HG03025 (cell line): ENCODE measurements around the gene SPATA33.
"Not testable (repeated sequence)": the region's sequence is repeated elsewhere in the genome, so short reads cannot be mapped to it uniquely, and the experiment has no call there.

Source experiments
- ATAC-seq: cut with Tn5 transposase; IDR thresholded peaks from one replicate; pipeline ENCODE4 v1.9.1; 2021; ENCODE audit warnings: mild to moderate bottlenecking, moderate library complexity; ENCODE audit not compliant: unreplicated experiment, low FRiP score

Gene SPATA33

GRCh38 chr16:89691231-89691985 is 33.8 kb downstream of the SPATA33 start:
- ATAC-seq, result no peak

DNA sequence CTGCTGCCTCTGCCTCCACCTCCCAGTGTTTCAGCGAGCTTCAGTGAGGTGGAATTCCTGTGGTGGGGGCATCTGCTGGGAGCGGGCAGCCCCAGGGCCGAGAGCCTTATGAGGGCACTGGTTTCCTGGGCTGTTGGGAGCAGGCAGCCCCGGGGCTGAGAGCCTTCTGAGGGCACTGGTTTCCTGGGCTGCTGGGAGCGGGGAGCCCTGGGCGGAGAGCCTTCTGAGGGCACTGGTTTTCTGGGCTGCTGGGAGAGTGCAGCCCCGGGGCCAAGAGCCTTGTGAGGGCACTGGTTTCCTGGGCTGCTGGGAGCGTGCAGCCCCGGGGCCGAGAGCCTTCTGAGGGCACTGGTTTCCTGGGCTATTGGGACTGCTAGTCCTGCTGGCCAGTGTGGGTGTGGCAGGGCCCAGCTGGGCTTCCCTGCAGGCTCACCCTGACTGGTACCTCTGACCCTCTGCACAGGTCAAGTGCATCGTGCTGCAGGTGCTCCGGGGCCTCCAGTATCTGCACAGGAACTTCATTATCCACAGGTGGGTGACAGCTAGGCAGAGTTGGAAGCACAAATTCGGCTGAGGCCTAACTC is 34.4 kb downstream of the SPATA33 start:
- no peak for ATAC-seq

GRCh38 chr16:89693289-89693731 is 35.7 kb downstream of the SPATA33 start:
- no peak for ATAC-seq

DNA sequence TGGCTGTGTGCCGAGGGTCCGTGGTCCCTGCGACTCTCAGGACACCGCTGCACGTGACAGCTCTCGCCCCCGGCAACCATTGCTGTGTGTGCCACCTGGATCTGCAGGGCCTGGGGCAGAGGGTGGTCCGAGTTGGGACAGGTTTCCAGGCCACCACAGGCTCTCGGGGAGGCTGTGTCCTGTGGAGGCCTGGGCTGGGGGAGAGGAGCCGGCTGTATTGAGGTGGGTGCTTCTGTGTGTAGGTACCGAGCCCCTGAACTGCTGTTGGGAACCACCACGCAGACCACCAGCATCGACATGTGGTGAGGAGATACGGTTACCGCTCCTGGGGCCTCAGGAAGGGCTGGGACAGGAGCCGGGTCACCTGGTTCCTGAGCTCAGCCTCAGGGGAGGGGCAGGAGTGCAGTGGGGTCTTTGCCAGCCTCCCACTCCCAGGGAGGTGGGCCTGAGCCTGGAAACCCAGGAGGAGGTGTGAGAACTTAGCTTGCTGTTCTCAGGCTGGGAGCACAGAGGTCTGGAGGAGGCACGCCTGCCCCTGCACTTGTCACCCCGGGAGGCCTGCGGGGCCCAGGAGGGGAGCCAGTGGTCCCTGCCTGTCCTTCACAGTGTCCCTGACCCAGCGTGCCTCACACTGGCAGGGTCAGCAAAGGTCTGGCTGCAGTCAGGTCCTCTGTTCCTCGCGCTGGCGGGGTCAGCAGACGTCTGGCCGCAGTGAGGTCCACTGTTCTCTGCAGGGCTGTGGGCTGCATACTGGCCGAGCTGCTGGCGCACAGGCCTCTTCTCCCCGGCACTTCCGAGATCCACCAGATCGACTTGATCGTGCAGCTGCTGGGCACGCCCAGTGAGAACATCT is 36.5 kb downstream of the SPATA33 start:
- ATAC-seq, result no peak

DNA sequence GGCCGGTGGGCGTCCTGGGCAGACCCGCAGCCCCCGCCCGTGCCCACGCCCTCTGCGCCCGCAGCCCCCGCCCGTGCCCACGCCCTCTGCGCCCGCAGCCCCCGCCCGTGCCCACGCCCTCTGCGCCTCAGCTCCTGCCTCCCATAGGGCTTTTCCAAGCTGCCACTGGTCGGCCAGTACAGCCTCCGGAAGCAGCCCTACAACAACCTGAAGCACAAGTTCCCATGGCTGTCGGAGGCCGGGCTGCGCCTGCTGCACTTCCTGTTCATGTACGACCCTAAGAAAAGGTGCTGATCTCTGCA is 37.1 kb downstream of the SPATA33 start:
- not testable (repeated sequence) for ATAC-seq

DNA sequence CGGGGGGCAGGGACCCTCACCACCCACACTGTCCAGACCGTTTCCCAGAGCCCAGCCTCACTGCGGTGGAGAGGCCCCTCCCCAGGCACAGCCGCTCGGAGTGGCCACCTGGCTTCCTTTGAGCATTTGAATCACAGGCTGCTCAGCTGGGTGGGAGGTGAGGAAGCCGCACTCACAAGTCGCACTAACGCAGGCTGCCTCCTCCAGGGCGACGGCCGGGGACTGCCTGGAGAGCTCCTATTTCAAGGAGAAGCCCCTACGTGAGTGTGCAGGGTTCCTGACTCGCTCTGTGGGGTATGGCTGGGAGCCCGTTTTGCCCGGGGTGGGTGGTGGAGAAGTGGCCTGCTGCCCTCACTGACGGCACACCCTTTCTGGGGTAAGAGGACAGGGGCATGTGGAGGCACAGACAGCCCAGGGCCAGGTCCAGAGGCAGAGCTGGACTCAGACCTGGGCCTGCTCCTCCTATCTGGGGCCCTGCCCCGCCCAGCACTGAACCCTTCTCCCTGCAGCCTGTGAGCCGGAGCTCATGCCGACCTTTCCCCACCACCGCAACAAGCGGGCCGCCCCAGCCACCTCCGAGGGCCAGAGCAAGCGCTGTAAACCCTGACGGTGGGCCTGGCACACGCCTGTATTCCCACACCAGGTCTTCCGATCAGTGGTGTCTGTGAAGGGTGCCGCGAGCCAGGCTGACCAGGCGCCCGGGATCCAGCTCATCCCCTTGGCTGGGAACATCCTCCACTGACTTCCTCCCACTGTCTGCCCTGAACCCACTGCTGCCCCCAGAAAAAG is 37.6 kb downstream of the SPATA33 start:
- no peak for ATAC-seq

GRCh38 chr16:89695875-89696669 is 38.4 kb downstream of the SPATA33 start:
- no peak for ATAC-seq

GRCh38 chr16:89696670-89697128 is 39.1 kb downstream of the SPATA33 start:
- no peak for ATAC-seq

DNA sequence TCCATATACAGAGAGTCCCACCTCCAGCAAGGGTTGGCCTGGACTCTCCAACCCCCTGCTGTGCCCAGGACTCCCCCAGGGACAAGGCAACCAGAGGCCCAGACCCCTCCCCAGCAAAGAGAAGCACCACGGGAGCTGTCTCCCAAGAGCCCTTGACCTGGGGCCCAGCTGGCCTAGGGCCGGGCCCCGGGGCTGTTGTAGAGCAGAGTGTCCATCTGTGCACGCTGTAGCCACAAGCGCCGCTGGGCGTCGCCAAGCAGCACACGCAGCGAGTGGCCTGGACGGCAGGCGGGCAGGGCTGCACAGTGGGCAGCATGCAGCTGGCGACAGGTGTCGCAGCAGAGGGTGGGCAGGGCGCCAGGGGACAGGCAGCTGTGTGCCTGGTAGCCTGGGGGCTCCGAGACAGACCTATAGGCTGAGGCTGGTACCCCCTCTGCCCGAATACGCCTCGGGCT is 39.6 kb downstream of the SPATA33 start:
- ATAC-seq, result no peak

GRCh38 chr16:89697616-89698331 is 40.1 kb downstream of the SPATA33 start:
- ATAC-seq, result no peak

DNA sequence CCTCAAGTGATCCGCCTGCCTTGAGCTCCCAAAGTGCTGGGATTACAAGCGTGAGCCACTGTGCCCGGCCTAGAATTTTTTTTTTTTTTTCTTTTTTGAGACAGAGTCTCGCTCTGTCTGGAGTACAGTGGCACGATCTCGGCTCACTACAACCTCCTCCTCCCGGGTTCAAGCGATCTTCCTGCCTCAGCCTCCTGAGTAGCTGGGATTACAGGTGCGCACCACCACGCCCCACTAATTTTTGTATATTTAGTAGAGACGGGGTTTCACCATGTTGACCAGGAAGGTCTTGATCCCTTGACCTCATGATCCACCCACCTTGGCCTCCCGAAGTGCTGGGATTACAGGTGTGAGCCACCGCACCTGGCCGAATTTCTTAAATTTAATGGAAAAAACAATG is 41.1 kb downstream of the SPATA33 start:
- ATAC-seq, result not testable (repeated sequence)

- ATAC-seq, result not testable (repeated sequence)
These were observed 42.0 kb downstream of the SPATA33 start for GRCh38 chr16:89699629-89700099.

- ATAC-seq, result peak; percentile 28
These were observed 42.5 kb downstream of the SPATA33 start for GRCh38 chr16:89700100-89700648.

DNA sequence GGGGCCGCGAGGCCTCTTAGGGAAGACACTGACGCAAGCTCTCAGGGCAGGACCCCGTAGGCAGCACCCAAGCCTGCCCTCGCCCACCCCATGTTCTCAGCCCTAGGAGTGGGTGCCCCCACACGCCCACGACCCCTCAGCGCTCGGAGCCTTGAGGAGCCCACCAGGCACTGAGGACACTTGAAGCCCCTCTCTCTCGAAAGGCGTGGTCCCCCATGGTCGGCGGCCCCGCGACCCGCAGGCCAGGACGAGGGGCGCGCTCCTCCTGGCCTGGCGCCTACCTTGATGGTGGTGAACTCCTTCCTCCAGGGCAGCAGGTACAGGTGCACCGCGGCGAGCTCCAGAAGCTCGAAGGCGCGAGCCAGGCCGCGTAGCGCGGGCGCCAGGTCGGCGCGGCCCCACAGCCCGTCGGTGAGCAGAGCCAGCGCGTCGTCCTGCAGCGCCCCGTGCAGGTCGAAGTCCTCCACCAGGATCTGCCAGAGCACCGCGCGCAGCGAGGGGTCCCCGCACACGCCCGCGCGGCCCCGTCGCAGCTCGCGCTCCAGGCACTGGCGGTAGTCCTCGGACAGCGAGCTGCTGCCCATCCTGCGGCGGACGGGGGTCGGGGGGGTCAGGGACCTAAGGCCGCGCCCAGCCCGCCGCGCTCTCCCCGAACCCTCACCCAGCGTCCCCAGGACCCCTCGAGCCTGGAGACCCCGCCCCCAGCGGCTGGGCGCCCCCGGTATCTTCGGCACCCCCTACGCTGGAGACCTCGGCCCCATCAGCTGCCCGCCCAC is 43.2 kb downstream of the SPATA33 start:
- no peak for ATAC-seq

- peak; percentile 56 for ATAC-seq
These were observed 44.1 kb downstream of the SPATA33 start, which contains the start of gene SPATA2L for GRCh38 chr16:89701425-89702406. TSS of gene SPATA2L (minus strand) at chr16:89701705. CDS start at chr16:89701232, 473 bp downstream.

- ATAC-seq, result no peak
These were observed 46.6 kb downstream of the SPATA33 start for GRCh38 chr16:89704281-89704680.

DNA sequence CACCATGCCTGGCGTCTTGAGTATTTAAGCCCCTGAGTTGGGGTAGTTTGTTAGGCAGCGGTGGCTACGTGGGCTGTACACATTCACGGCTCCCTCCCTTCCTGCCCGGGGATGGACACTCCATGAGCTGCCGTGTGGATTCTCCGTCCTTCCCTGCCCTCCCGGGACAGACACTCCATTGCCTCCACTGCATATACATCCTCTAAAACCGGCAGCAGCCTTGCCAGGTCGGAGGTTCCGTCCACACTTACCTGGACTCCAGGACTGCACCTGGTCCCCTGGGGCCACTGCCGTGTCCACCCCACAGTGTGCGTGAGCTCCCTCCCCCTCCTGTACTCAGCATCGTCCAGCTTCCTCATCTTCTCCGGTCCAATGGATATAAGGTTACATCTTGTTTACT is 47.4 kb downstream of the SPATA33 start:
- no peak for ATAC-seq
